GM19438 (cell line): ENCODE measurements around the gene SLC35D2.
"Not testable (repeated sequence)": the region's sequence is repeated elsewhere in the genome, so short reads cannot be mapped to it uniquely, and the experiment has no call there.

Source experiments
- ATAC-seq: cut with Tn5 transposase; IDR thresholded peaks from one replicate; pipeline ENCODE4 v1.9.1; 2021; ENCODE audit warnings: low read depth; ENCODE audit not compliant: unreplicated experiment

The SLC35D2 gene

DNA sequence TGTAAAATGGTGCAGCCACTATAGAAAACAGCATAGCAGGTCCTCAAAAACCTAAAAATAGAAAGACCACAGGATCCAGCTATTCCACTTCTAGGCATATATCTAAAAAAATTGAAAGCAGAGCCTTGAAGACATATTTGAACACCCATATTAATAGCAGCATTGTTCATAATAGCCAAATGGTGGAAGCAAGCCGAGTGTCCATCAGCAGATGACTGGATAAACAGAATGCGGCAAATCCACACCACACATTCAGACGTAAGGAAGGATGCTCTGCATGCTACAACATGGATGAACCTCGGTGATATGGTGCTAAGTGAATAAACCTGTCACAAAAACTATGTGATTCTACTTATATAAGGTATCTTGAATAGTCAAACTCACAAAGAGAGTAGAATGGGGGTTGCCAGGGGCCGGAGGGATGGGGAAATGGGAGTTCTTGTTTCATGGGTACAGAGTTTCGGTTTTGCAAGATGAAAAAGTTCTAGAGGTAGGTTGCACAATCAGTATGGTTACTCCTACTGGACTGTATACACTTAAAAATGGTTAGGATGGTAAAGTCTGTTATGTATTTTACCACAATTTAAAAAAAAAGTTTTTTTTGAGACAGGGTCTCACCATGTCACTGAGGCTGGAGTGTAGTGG lies 64.5 kb downstream of the SLC35D2 start:
- ATAC-seq: no peak

DNA sequence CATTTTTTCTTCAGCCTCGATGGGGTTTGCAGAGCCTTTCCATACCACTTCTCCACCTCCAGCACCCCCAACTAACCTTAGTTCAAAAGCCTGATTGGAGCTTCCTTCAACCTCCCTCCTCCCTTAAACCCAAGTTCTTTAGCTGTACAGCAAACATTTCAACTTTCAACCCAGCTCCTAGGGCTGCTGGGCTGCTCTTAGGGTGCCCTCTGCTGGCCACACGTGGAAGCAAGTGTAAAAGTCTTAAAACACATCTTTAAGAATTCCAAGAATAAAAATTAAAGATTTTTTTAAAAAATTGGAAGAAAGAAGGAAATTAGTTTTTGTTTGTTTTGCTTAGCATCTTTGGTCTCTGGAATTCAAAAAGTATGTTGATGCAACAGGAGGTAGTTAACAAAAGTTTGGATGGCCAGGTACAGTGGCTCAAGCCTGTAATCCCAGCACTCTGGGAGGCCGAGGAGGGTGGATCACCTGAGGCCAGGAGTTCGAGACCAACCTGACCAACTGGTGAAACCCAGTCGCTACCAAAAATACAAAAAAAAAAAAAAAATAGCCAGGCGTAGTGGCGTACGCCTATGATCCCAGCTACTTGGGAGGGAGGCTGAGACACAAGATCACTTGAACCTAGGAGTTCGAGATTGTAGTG lies 66.1 kb downstream of the SLC35D2 start:
- ATAC-seq: no peak

DNA sequence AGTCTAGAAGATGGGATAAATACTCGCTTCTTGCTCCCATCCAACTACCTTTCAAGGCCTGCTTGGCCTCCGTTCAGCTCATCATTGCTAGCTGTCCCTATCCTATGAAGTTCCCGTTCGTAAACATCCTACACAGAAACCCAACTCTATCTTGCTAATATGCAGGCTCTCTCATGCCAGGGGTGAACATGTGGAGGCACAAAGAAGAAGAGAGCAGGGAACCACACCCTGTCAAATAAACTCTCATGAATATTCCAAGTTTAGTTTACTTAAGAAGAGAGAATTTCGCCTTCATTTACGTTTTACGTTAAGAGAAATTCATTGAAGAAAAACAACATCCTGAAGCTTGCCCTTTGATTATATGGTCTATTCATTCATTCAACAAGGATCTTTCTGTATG lies 73.7 kb downstream of the SLC35D2 start:
- no peak for ATAC-seq

DNA sequence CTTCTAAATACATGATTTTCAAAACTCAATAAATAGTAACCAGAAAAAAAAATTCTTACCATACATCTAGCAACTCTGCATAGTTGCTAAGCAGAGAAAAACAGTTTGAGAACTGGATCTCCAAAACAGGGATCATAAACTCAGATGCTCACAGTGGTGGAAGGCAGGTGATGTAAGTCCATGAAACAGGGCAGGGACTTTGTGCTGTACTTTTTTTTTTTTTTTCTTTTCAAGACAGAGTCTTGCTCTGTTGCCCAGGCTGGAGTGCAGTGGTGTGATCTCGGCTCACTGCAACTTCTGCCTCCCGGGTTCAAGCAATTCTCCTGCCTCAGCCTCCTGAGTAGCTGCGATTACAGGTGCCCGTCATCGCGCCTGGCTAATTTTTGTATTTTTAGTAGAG lies 76.6 kb downstream of the SLC35D2 start:
- ATAC-seq: not testable (repeated sequence)

DNA sequence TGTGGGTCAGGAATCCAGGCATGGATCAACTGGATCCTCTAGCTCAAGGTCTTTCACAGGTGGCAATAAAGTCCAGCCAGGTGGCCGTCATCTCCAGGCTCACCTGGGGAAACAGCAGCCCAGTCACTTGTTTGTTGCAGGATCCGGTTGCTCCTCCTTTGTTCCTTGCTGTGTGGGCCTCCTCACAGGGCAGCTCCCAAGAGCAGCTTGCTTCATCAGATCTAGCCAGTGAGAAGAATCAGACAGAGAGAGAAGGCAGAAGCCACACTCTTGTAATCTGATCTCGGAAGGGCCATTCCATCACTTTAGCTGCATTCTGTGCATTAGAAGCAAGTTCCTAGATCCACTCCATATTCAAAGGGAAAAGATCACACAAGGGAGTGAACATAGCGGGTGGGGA lies 78.3 kb downstream of the SLC35D2 start:
- ATAC-seq: no peak

DNA sequence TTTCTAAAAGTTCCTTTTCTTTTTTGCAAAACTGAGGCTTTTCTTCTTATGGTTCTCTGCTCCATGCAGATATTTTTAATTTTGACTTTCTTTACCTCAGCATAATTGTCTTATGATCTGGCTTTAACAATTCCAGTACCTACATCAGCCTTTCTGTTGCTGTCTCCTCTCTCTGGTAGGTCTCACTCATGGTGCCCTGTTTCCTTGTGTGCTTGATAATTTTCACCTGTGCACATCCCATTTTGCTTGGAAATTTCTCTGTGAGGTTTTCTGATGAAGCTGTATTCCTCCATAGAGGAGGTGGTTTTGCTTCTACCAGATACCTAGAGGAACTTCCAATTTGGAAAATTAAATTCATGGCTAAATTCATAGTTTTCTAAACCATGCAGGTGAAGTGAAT lies 79.3 kb downstream of the SLC35D2 start:
- ATAC-seq: no peak

DNA sequence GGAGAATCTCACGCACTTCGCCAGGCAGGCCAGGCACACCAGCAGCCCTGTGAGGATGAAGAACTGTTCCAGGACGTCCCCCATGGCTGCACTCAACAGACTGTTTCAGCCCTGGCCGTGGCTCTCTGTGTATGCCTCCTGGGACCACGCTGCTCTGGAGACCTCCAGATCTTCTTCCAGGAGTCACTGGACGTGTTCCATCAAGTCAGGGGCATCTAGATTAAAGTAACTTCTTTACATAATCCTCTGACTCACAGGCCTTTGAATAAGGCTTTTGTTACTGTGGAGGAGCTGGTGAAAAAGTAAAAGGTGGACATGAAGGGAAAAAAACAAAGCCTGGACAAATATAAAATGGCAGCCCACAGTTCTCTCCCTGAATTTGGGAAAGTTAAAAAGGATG lies 81.5 kb downstream of the SLC35D2 start, which contains the start of gene HSD17B3:
HSD17B3 (minus strand) TSS at position 156 of the 400 bp plus-strand sequence; CDS start at position 84, 72 bp downstream.
- no peak for ATAC-seq

DNA sequence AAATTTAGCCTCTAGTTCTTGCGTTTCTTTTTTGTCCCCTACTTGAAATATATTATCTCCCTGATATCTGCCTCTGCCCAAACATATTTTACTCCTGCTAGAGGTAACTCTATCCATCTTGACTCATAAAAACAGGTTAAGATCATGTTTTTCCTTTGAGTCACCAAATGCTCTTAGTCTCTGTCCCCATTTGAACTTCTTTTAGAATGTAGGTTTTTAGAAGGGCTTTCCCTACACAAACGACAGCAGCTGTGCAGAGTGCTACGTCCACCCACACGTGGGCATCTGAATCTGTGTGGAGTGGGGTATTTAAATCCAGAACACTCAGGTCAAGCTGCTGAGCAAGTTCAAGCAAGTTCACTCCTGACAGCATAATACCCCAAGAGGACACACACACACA lies 83.7 kb downstream of the SLC35D2 start:
- no peak for ATAC-seq

DNA sequence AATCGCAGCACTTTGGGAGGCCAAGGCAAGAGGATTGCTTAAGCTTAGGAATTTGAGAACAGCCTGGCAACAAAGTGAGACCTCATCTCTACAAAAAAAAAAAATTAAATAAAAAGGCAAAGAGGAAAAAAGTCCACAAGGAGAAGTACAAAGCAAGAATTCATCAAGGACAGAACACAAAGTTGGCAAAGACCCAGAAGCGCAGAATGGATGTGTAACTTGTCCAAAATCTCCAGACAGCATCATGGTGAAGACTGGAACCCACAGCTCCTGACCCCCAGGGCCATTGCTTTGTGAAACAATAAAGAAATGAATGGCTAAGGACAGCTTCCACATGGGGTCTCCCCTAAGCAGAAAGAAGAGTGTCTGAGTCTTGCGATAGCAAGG lies 89.4 kb downstream of the SLC35D2 start:
- ATAC-seq: no peak

DNA sequence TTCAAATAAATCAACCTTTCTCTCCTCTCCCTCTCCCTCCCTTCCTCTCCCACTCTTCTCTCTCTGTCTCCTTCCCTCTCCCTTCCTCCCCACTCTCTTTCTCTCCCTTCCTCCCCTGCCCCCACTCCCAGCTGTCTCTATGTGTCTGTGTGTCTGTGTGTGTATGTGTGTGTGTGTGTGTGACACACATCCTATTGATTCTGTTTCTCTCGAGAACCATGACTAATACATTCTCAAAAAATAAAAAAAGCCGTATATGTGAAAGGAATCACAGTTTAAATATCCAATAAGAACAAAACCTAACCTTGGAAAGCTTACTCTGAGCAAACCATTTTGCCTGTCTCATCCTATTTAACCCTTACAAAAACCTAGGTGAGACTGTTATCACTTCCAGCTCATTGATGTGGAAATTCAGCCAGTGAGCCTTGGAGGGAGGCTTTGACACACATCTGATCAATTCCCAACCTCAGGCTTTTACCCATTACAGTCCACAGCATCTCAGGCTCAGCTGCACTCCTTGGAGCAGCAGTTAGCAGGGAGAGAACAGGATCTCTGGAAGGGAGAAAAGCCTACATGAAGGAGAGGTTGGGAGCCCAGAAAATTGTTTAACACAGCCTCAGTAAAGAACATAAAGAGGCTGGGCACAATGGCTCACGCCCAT lies 89.9 kb downstream of the SLC35D2 start:
- no peak for ATAC-seq

DNA sequence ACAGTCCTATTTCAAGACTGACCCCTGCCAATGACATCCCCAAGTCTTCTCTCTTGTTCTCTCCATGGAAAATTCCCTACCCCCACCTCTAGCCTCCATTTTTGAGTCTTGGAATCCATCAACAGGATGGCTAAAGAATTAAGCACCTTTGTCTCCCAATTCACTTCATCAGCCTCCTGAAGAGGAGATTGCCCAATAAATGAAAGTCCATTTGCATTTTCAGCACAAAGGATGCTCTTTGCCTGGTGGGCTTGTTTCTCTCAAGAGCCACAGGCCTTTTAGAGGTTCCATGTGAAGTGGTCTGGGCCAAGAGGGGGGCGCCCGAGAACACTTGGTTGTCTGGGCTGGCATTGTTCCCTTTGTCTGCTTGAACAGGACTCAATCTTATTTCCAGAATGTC lies 94.1 kb downstream of the SLC35D2 start:
- no peak for ATAC-seq

DNA sequence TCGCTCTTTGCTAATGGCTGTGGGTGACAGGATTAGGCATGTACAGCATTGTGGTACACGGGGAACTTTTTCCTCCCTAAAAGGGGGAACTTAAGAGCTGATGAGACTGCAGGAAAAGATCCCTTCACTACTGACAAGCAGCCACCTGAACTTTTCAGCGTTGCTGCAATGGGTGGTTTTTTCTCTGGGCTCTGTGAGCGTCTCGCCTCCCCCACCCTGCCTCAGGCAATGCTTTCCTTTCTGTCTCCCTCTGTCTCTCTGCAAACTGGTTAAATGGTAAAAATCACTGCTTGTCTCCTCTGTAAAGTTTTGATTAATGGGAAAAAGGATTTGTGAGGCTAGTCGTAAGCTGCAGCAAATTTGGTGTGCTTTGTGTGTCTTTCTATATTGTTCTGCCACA lies 101.9 kb downstream of the SLC35D2 start:
- ATAC-seq: no peak

DNA sequence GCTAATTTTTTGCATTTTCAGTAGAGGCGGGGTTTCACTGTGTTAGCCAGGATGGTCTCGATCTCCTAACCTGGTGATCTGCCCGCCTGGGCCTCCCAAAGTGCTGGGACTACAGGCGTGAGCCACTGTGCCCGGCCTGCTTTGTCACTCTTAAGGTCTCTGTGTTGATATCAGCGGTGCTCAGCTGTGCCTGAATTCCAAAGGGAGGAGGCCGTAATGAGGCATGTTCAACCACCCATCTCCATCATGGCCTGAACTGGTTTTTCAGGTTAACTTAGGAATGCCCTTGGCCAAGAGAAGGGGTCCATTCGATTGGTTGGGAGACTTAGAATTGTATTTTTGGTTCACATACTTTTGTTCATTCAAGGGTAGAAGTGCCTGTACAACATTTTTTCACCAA lies 103.6 kb downstream of the SLC35D2 start:
- no peak for ATAC-seq

DNA sequence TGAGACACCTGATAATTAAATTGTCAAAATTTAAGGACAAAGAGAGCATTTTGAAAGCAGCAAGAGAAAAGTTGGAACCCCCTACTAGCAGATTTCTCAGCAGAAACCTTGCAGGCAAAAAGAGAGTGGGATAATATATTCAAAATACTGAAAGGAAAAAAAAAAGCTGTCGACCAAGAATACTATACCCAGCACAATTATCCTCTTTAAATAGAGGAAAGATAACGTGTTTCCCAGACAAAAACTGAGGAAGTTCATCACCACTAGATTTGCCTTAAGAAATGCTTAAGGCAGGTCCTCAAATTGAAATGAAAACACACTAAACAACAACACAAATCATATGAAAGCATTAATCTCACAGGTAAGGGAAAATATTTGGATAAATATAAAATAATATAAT lies 108.6 kb downstream of the SLC35D2 start:
- no peak for ATAC-seq
